Caco-2 (cell line): ENCODE measurements around the gene PACS2. TPM values are rescaled to one million over a fixed set of nuclear protein-coding genes. Genes with fewer than 3 reads are reported as not detected.

Source experiments
- BruUV-seq: library from RNA; stranded (reverse); fragments of 400-500 nt; replicated peaks from 2 replicates; lab custom pipeline; 2021; lab: Mats Ljungman, UMichigan
- CTCF ChIA-PET: fragments of 300-600 bp; sonication (Branson Sonifier 250); formaldehyde crosslinking; loops from one replicate; lab custom pipeline; 2022; ENCODE audit warnings: antibody characterized with exemption; lab: Charles Lee
- POLR2A ChIA-PET: fragments of 300-600 bp; sonication (Branson Sonifier 250); formaldehyde crosslinking; loops from one replicate; lab custom pipeline; 2022; ENCODE audit warnings: antibody characterized with exemption; lab: Charles Lee
- DNase-seq, 2 experiments: peaks; one replicate each; pipeline versions ENCODE4 v3.0.0 to v3.0.0-alpha.2; 2020 to 2022
- H3K27me3 ChIP-seq: replicated peaks from 2 replicates; pipeline ENCODE4 v1.6.0; 2011; ENCODE audit warnings: low read length; ENCODE audit not compliant: control insufficient read depth, insufficient read depth
- H3K36me3 ChIP-seq: 2 replicates; pipeline ENCODE4 v1.5.1; 2011; ENCODE audit warnings: low read length; ENCODE audit not compliant: control insufficient read depth, insufficient read depth
- H3K4me1 ChIP-seq: fragments of 250-450 bp; sonication (Bioruptor Pico); 2 replicates; pipeline ENCODE4 v1.5.1; 2020; ENCODE audit warnings: mild to moderate bottlenecking
- H3K4me3 ChIP-seq: 2 replicates; pipeline ENCODE4 v1.5.1; 2011; ENCODE audit warnings: low read depth, mild to moderate bottlenecking, control low read depth, low read length
- H3K9me3 ChIP-seq: fragments of 250-450 bp; sonication (Bioruptor Pico); 2 replicates; pipeline ENCODE4 v1.5.1; 2020; ENCODE audit warnings: mild to moderate bottlenecking, moderate library complexity
- H3K27ac Mint-ChIP-seq: one replicate; pipeline ENCODE4 v1.8.0; 2022; ENCODE audit warnings: mixed read lengths; ENCODE audit not compliant: unreplicated experiment
- H3K27me3 Mint-ChIP-seq: one replicate; pipeline ENCODE4 v1.8.0; 2022; ENCODE audit warnings: mixed read lengths; ENCODE audit not compliant: insufficient read depth, unreplicated experiment
- H3K36me3 Mint-ChIP-seq: one replicate; pipeline ENCODE4 v1.8.0; 2022; ENCODE audit warnings: mild to moderate bottlenecking, mixed read lengths; ENCODE audit not compliant: insufficient read depth, unreplicated experiment
- H3K4me1 Mint-ChIP-seq: one replicate; pipeline ENCODE4 v1.8.0; 2022; ENCODE audit warnings: low read depth, mixed read lengths; ENCODE audit not compliant: unreplicated experiment
- H3K4me3 Mint-ChIP-seq: one replicate; pipeline ENCODE4 v1.8.0; 2022; ENCODE audit warnings: mild to moderate bottlenecking, moderate library complexity, mixed read lengths; ENCODE audit not compliant: unreplicated experiment
- H3K9me3 Mint-ChIP-seq: one replicate; pipeline ENCODE4 v1.8.0; 2022; ENCODE audit warnings: mixed read lengths; ENCODE audit not compliant: unreplicated experiment
- intact Hi-C: fragments of 100-400 bp; cut with micrococcal nuclease; formaldehyde crosslinking; loops from one replicate; pipeline ENCODE4 v1.10.0; 2022; ENCODE audit not compliant: unreplicated experiment
- total RNA-seq: library from RNA; stranded (reverse); gene quantifications from 2 replicates; pipeline ENCODE4 v1.2.3, GENCODE V29; 2022
- TF ChIP-seq, protein P1 (sequence below), 2 experiments: fragments of 200-600 bp in 1 of 2; IDR thresholded peaks; 1 replicate in 1 of 2; 2 replicates in 1 of 2; pipeline versions ENCODE4 v1.5.1 to v1.8.0; 2011 to 2022; ENCODE audit warnings: antibody characterized with exemption in 1 of 2, control low read depth in 1 of 2, inconsistent platforms in 1 of 2, low read depth in 1 of 2, low read length in 1 of 2, mild to moderate bottlenecking in 1 of 2, moderate library complexity in 1 of 2; ENCODE audit not compliant: insufficient read depth in 1 of 2, severe bottlenecking in 1 of 2, unreplicated experiment in 1 of 2

Gene PACS2
- total RNA-seq, 1 experiment from 2014 or later = 58.1 TPM

DNA sequence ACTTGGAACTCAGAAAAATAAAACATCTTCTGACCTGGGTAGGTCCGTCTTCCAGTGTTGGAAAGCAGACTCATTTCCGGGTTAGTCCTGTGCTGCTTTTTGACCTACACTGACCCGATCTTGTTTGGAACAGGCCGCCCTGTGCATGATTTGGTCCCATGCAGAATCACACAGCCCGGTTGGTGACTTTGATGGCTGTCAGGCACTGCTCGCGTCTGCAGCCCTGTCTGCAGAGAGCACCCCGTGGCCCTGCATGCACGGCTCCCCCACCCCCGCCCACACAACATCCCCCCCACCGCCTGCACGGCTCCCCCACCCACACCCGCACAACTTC, 31.6 kb downstream of the PACS2 start:
- no peak overlapping the region for H3K4me3 Mint-ChIP-seq

DNA sequence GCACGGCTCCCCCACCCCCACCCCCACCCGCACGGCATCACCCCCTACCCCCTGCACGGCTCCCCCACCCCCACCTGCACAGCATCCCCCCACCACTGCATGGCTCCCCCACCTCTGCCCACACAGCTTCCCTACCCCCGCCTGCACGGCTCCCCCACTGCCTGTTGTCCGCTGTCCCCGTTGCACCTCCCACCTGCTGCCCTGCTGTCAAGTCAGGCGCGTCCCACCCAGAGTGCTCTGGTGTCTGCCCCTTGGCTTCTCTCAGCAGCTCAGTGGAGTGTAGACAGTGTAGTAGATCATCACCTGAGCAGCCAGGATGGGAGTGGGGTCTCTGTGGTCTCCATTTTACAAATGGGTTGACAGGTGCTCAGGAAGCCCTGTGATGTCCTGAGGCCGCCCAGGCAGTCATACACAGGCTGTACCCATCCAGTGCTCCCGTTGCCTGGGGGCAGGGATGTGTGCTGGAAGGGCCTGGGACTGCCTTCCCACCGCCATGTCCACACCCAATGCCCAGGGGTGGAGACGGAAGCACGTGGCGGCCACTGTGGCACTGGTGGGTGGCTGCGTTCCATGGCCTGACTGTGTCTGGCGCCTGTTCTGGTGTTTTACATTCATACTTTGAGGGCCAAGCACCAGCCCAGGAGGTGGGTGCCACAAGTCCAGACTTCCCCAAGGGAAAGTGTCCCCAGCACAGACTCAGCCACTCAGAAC, 32.5 kb downstream of the PACS2 start:
- Mint-ChIP-seq H3K27ac (no peak overlapping the region), H3K4me1 (no peaks in the 10 kb centered on the region), H3K27me3 (no peaks in the 10 kb centered on the region), H3K36me3 (peaks cover 6% of the 10 kb centered on the region), H3K4me3 (no peak overlapping the region), H3K9me3 (no peaks in the 10 kb centered on the region)
- Histone ChIP-seq H3K9me3 (no peaks in the 10 kb centered on the region), H3K4me1 (no peaks in the 10 kb centered on the region), H3K36me3 (no peaks in the 10 kb centered on the region), H3K4me3 (no peak overlapping the region), H3K27me3 (no peaks in the 10 kb centered on the region)
- CTCF ChIA-PET = no interaction called here
- intact Hi-C loops = no loop called here
- TF ChIP-seq, protein P1, sequence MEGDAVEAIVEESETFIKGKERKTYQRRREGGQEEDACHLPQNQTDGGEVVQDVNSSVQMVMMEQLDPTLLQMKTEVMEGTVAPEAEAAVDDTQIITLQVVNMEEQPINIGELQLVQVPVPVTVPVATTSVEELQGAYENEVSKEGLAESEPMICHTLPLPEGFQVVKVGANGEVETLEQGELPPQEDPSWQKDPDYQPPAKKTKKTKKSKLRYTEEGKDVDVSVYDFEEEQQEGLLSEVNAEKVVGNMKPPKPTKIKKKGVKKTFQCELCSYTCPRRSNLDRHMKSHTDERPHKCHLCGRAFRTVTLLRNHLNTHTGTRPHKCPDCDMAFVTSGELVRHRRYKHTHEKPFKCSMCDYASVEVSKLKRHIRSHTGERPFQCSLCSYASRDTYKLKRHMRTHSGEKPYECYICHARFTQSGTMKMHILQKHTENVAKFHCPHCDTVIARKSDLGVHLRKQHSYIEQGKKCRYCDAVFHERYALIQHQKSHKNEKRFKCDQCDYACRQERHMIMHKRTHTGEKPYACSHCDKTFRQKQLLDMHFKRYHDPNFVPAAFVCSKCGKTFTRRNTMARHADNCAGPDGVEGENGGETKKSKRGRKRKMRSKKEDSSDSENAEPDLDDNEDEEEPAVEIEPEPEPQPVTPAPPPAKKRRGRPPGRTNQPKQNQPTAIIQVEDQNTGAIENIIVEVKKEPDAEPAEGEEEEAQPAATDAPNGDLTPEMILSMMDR (IDR thresholded peaks at IDR 0.05; ENCODE audit: insufficient read depth in 1 of 2, low read depth in 1 of 2, low read length in 1 of 2, severe bottlenecking in 1 of 2, unreplicated experiment in 1 of 2) = no peak
- POLR2A ChIA-PET = no interaction called here
- no peak for DNase-seq
- BruUV-seq = no TSS peak

More for the DNA sequence above, 31.6 kb downstream of the PACS2 start:
- Mint-ChIP-seq H3K27ac (no peak overlapping the region), H3K27me3 (no peaks in the 10 kb centered on the region), H3K4me1 (no peaks in the 10 kb centered on the region), H3K9me3 (no peaks in the 10 kb centered on the region), H3K36me3 (peaks cover 6% of the 10 kb centered on the region)
- Histone ChIP-seq H3K4me3 (no peak overlapping the region), H3K36me3 (no peaks in the 10 kb centered on the region), H3K9me3 (no peaks in the 10 kb centered on the region), H3K4me1 (no peaks in the 10 kb centered on the region), H3K27me3 (no peaks in the 10 kb centered on the region)
- intact Hi-C loops = no loop called here
- POLR2A ChIA-PET = no interaction called here
- TF ChIP-seq, protein P1 (IDR thresholded peaks at IDR 0.05; ENCODE audit: insufficient read depth in 1 of 2, low read depth in 1 of 2, low read length in 1 of 2, severe bottlenecking in 1 of 2, unreplicated experiment in 1 of 2) = no peak
- DNase-seq = no peak
- CTCF ChIA-PET = interaction anchor here (0.5 kb wide), 1 partner anchor 57 kb away, joined by 3 read pairs; no protein-coding TSS in a partner anchor
- no TSS peak for BruUV-seq

DNA sequence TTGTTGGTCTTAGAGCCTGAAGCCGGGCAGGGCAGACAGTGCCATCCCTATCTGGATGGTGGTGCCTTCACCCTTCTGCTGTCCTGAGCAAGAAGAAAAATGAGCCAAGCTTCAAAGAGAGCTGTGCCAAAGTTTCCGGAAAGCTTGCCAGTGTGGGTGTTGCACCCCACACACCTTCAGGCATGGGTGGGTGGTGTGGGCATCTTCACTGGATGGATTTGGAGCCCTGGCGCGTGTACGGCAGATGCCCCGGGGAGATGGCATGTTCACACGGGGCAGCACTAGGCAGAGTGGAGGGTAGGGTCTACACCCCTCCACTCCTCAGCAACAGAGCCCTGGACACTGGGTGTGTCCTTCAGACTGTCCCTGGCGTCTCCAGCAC, 33.0 kb downstream of the PACS2 start:
- H3K36me3 Mint-ChIP-seq = peaks cover 6% of the 10 kb centered on the region
- CTCF ChIA-PET = no interaction called here
- no peaks in the 10 kb centered on the region for H3K4me1 Mint-ChIP-seq
- no TSS peak for BruUV-seq
- Histone ChIP-seq H3K36me3 (no peaks in the 10 kb centered on the region), H3K4me1 (no peaks in the 10 kb centered on the region), H3K27me3 (no peaks in the 10 kb centered on the region), H3K9me3 (no peaks in the 10 kb centered on the region), H3K4me3 (no peak overlapping the region)
- POLR2A ChIA-PET = no interaction called here
- no peaks in the 10 kb centered on the region for H3K27me3 Mint-ChIP-seq
- intact Hi-C loops = no loop called here
- DNase-seq = no peak
- no peak overlapping the region for H3K27ac Mint-ChIP-seq
- H3K9me3 Mint-ChIP-seq = no peaks in the 10 kb centered on the region
- H3K4me3 Mint-ChIP-seq = no peak overlapping the region
- TF ChIP-seq, protein P1 (IDR thresholded peaks at IDR 0.05; ENCODE audit: insufficient read depth in 1 of 2, low read depth in 1 of 2, low read length in 1 of 2, severe bottlenecking in 1 of 2, unreplicated experiment in 1 of 2) = no peak
